Measurements from ENCODE around the gene ARL8A. TPM values are rescaled to one million over a fixed set of nuclear protein-coding genes. Genes with fewer than 3 reads are reported as not detected.

Gene ARL8A
- total and polyA plus RNA-seq, 5 donors, result 32.0 to 75.3 (median 64.5) TPM

GRCh38 chr1:202155478-202156021 is 11.0 kb upstream of the ARL8A start:
- H3K27ac ChIP-seq (ENCODE audit: low read length), result no peak overlapping the region
- no peak overlapping the region for H3K4me3 ChIP-seq (ENCODE audit: low read length)
- H3K4me1 ChIP-seq (ENCODE audit: control insufficient read depth, insufficient read depth, low read length), result peaks cover 5% of the 10 kb centered on the region
- no peaks in the 10 kb centered on the region for H3K9me3 ChIP-seq (ENCODE audit: control insufficient read depth, low read length)
- 29% methylated on average over 8 of the region's 8 CpGs for WGBS
- DNase-seq (peak in 1 of 3 donors; percentile 83), ATAC-seq (peak in 1 of 2 donors; percentile 28)
- intact Hi-C loops (cut with DNase I), result no loop called here
- no peaks in the 10 kb centered on the region for H3K27me3 ChIP-seq (ENCODE audit: control insufficient read depth, insufficient read depth)

- intact Hi-C loops (cut with DNase I), result no loop called here
- ATAC-seq (peak; percentile 36 to 51), DNase-seq (peak in 2 of 3 donors; percentile 58 to 63)
- H3K9me3 ChIP-seq (ENCODE audit: control insufficient read depth, low read length), result no peaks in the 10 kb centered on the region
- no peak overlapping the region for H3K27ac ChIP-seq (ENCODE audit: low read length)
- WGBS, result 28% methylated on average over 11 of the region's 11 CpGs
- peaks cover 5% of the 10 kb centered on the region for H3K4me1 ChIP-seq (ENCODE audit: control insufficient read depth, insufficient read depth, low read length)
- H3K27me3 ChIP-seq (ENCODE audit: control insufficient read depth, insufficient read depth), result no peaks in the 10 kb centered on the region
- no peak overlapping the region for H3K4me3 ChIP-seq (ENCODE audit: low read length)
Measured at GRCh38 chr1:202154766-202155477, 10.4 kb upstream of the ARL8A start.

GRCh38 chr1:202154148-202154765 is 9.7 kb upstream of the ARL8A start:
- peak in 1 of 3 donors; percentile 25 for DNase-seq
- Histone ChIP-seq H3K9me3 (ENCODE audit: control insufficient read depth, low read length) (no peaks in the 10 kb centered on the region), H3K27me3 (ENCODE audit: control insufficient read depth, insufficient read depth) (no peaks in the 10 kb centered on the region), H3K27ac (ENCODE audit: low read length) (no peak overlapping the region), H3K4me3 (ENCODE audit: low read length) (no peak overlapping the region), H3K4me1 (ENCODE audit: control insufficient read depth, insufficient read depth, low read length) (peaks cover 5% of the 10 kb centered on the region)
- no peak for ATAC-seq
- WGBS, result 91% methylated on average over 10 of the region's 10 CpGs
- intact Hi-C loops (cut with DNase I), result no loop called here

- no peak overlapping the region for H3K27ac ChIP-seq (ENCODE audit: low read length)
- WGBS, result 90% methylated on average over 4 of the region's 4 CpGs
- no peak overlapping the region for H3K4me3 ChIP-seq (ENCODE audit: low read length)
- peaks cover 5% of the 10 kb centered on the region for H3K4me1 ChIP-seq (ENCODE audit: control insufficient read depth, insufficient read depth, low read length)
- intact Hi-C loops (cut with DNase I), result no loop called here
- no peaks in the 10 kb centered on the region for H3K27me3 ChIP-seq (ENCODE audit: control insufficient read depth, insufficient read depth)
- DNase-seq (peak in 1 of 3 donors; percentile 1), ATAC-seq (no peak)
- no peaks in the 10 kb centered on the region for H3K9me3 ChIP-seq (ENCODE audit: control insufficient read depth, low read length)
Measured at GRCh38 chr1:202153284-202153683, 8.7 kb upstream of the ARL8A start.

- DNase-seq (peak in 1 of 3 donors; percentile 22), ATAC-seq (no peak)
- Histone ChIP-seq H3K27ac (ENCODE audit: low read length) (no peak overlapping the region), H3K4me1 (ENCODE audit: control insufficient read depth, insufficient read depth, low read length) (peaks cover 5% of the 10 kb centered on the region), H3K27me3 (ENCODE audit: control insufficient read depth, insufficient read depth) (no peaks in the 10 kb centered on the region), H3K4me3 (ENCODE audit: low read length) (no peak overlapping the region), H3K9me3 (ENCODE audit: control insufficient read depth, low read length) (no peaks in the 10 kb centered on the region)
- 89% methylated on average over 10 of the region's 10 CpGs for WGBS
- intact Hi-C loops (cut with DNase I), result no loop called here
Measured at GRCh38 chr1:202152399-202152798, 7.9 kb upstream of the ARL8A start.

GRCh38 chr1:202151045-202151444 is 6.5 kb upstream of the ARL8A start:
- H3K27ac ChIP-seq (ENCODE audit: low read length), result no peak overlapping the region
- no peaks in the 10 kb centered on the region for H3K27me3 ChIP-seq (ENCODE audit: control insufficient read depth, insufficient read depth)
- H3K9me3 ChIP-seq (ENCODE audit: control insufficient read depth, low read length), result no peaks in the 10 kb centered on the region
- DNase-seq (no peak), ATAC-seq (no peak)
- peaks cover 5% of the 10 kb centered on the region for H3K4me1 ChIP-seq (ENCODE audit: control insufficient read depth, insufficient read depth, low read length)
- no peak overlapping the region for H3K4me3 ChIP-seq (ENCODE audit: low read length)
- intact Hi-C loops (cut with DNase I), result no loop called here
- WGBS, result 90% methylated on average over 2 of the region's 2 CpGs

- intact Hi-C loops (cut with DNase I), result no loop called here
- Histone ChIP-seq H3K27ac (ENCODE audit: low read length) (no peak overlapping the region), H3K4me3 (ENCODE audit: low read length) (no peak overlapping the region), H3K4me1 (ENCODE audit: control insufficient read depth, insufficient read depth, low read length) (peaks cover 4% of the 10 kb centered on the region), H3K9me3 (ENCODE audit: control insufficient read depth, low read length) (no peaks in the 10 kb centered on the region), H3K27me3 (ENCODE audit: control insufficient read depth, insufficient read depth) (no peaks in the 10 kb centered on the region)
- no peak for ATAC-seq
- peak in 1 of 3 donors; percentile 12 for DNase-seq
- WGBS, result 81% methylated on average over 8 of the region's 8 CpGs
Measured at GRCh38 chr1:202150602-202151001, 6.1 kb upstream of the ARL8A start.

- peak in 1 of 3 donors; percentile 53 for DNase-seq
- no peaks in the 10 kb centered on the region for H3K27me3 ChIP-seq (ENCODE audit: control insufficient read depth, insufficient read depth)
- no peak overlapping the region for H3K27ac ChIP-seq (ENCODE audit: low read length)
- no peak overlapping the region for H3K4me3 ChIP-seq (ENCODE audit: low read length)
- no peaks in the 10 kb centered on the region for H3K9me3 ChIP-seq (ENCODE audit: control insufficient read depth, low read length)
- ATAC-seq, result no peak
- peaks cover under 1% of the 10 kb centered on the region for H3K4me1 ChIP-seq (ENCODE audit: control insufficient read depth, insufficient read depth, low read length)
- intact Hi-C loops (cut with DNase I), result no loop called here
- WGBS, result 73% methylated on average over 9 of the region's 9 CpGs
Measured at GRCh38 chr1:202150187-202150586, 5.7 kb upstream of the ARL8A start.

GRCh38 chr1:202149566-202149965 is 5.0 kb upstream of the ARL8A start:
- 85% methylated on average over 4 of the region's 4 CpGs for WGBS
- DNase-seq (no peak), ATAC-seq (no peak)
- no peak overlapping the region for H3K27ac ChIP-seq (ENCODE audit: low read length)
- no peaks in the 10 kb centered on the region for H3K4me1 ChIP-seq (ENCODE audit: control insufficient read depth, insufficient read depth, low read length)
- no peak overlapping the region for H3K4me3 ChIP-seq (ENCODE audit: low read length)
- H3K9me3 ChIP-seq (ENCODE audit: control insufficient read depth, low read length), result no peaks in the 10 kb centered on the region
- no peaks in the 10 kb centered on the region for H3K27me3 ChIP-seq (ENCODE audit: control insufficient read depth, insufficient read depth)
- intact Hi-C loops (cut with DNase I), result no loop called here

GRCh38 chr1:202148391-202148790 is 3.9 kb upstream of the ARL8A start:
- 83% methylated on average over 4 of the region's 4 CpGs for WGBS

GRCh38 chr1:202146993-202147392 is 2.5 kb upstream of the ARL8A start:
- no peaks in the 10 kb centered on the region for H3K27me3 ChIP-seq (ENCODE audit: control insufficient read depth, insufficient read depth)
- ATAC-seq, result no peak
- H3K27ac ChIP-seq (ENCODE audit: low read length), result no peak overlapping the region
- WGBS, result 66% methylated on average over 3 of the region's 3 CpGs
- H3K4me1 ChIP-seq (ENCODE audit: control insufficient read depth, insufficient read depth, low read length), result peaks cover 4% of the 10 kb centered on the region
- H3K4me3 ChIP-seq (ENCODE audit: low read length), result no peak overlapping the region
- no peak for DNase-seq
- H3K9me3 ChIP-seq (ENCODE audit: control insufficient read depth, low read length), result no peaks in the 10 kb centered on the region
- intact Hi-C loops (cut with DNase I), result no loop called here

More at GRCh38 chr1:202148391-202148790, 3.9 kb upstream of the ARL8A start:
- intact Hi-C loops (cut with DNase I), result no loop called here
- no peaks in the 10 kb centered on the region for H3K9me3 ChIP-seq (ENCODE audit: control insufficient read depth, low read length)
- H3K4me1 ChIP-seq (ENCODE audit: control insufficient read depth, insufficient read depth, low read length), result no peaks in the 10 kb centered on the region
- H3K27ac ChIP-seq (ENCODE audit: low read length), result no peak overlapping the region
- no peak overlapping the region for H3K4me3 ChIP-seq (ENCODE audit: low read length)
- no peaks in the 10 kb centered on the region for H3K27me3 ChIP-seq (ENCODE audit: control insufficient read depth, insufficient read depth)
- DNase-seq (peak in 1 of 3 donors; percentile 35), ATAC-seq (no peak)
